ENCODE results near the gene SLX9.

SLX9 gene

DNA sequence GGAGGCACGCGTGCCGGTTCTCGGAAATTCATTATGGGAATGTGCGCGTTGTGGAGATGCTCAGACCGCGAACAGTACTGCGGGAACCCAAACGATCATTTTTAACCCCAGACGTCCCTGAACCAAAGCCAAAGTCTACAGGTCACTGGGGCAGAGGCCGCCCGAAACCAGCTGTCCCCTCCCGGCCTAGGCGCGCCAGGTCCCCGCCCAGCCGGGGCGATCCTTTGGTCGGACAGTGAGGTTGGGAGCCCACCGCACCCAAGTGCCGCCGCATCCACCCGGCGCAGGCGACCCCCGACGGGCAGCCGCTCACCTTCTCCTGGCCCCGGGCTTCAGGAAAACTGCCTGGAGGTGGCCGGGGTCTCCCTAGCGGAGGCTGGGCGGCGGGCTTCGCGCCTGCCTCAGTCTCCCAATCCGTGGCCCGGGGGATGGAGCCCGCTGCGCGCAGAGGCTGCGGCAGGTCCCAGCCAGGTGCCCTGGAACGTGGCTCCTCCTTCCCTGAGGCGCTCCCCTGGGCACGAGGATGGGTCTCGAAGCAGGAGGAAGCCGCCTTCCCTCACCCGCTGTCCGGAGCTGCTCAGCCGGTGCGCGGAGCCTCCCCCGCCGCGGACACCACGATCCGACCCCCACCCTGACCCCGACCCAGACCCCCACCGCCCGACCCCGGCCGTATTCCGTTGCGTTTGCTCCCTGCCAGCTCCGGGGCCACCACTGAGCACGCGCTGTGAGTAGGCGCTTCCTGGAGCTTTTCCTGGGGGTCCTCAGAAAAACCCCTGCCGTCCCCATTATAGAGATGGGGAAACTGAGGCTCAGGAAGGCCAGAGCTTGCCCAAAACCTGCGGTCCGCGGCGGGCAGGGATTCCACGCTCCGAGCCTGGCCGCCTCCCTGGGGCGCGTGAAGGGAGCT is 8.1 kb upstream of the SLX9 start:
- no peak for DNase-seq

DNA sequence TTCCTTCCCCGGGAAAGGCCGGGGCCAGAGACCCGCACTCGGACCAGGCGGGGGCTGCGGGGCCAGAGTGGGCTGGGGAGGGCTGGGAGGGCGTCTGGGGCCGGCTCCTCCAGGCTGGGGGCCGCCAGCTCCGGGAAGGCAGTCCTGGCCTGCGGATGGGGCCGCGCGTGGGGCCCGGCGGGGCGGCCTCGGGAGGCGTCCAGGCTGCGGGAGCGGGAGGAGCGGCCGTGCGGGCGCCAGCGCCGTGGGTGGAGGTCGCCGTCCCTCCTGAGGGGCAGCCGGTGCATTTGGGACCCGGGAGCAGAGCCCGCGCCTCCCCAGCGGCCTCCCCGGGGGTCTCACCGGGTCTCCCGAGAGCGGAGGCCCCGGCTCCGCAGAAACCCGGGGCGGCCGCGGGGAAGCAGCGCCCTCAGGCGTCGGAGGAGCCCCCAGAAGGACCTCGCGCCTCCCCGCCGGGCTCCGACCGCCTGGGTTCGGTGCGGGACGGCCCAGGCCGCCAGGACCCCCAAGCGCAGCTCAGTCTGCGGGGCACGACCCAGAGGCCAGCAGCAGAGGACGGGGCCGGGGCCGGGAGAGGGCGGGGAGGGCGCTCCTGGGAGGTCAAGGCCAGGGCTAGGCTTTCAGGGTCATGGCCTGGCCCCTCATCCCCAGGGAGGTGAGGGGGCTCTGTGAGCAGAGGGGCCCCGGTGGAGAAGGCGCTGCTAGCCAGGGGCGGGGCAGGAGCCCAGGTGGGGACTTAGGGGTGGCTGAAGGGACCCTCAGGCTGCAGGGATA is 7.2 kb upstream of the SLX9 start:
- DNase-seq: peak; percentile 40

DNA sequence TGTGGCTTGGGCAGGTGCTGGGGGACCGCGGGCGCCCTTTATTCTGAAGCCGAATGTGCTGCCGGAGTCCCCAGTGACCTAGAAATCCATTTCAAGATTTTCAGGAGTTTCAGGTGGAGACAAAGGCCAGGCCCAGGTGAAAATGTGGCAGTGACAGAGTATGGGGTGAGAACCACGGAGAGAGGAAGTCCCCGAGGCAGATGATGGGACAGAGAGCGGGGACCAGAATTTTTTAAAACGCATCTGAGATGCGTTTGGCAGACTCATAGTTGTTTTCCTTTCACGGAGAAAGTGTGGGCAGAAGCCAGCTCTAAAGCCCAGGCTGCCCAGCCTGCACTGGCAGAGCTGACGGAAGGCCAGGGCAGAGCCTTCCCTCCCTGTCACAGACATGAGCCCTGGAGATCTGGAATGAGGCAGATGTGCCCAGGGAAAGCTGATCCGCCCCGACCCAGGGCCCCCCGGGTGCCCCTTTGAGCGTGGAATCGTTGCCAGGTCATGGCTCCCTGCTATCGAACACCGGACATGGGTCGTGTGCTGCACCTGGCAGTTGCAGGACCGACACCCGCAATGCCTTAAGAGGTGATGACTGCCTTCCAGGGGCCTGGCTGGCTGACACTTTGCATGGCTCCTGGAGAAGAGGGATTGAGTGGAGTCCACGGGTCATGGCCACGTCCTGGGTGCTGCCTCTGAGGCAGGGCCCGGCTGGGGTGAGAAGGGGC is 6.5 kb upstream of the SLX9 start:
- DNase-seq: no peak

DNA sequence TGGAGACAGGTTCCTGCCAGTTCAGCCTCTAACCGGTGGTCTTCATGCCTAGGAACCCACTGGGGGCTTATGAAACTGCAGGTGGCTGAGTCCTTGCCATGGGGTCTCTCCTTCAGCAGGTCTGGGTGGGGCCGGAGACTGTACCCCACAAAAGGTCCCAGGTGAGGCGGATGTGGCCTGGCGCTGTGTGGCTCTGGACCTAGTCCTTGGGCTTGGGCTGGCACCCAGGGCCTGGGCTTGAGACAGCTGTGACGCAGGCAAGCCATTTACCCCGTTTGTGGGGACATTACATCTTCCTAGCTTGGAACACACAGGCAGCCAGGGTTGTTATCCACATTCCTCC is 5.9 kb upstream of the SLX9 start:
- DNase-seq: no peak

DNA sequence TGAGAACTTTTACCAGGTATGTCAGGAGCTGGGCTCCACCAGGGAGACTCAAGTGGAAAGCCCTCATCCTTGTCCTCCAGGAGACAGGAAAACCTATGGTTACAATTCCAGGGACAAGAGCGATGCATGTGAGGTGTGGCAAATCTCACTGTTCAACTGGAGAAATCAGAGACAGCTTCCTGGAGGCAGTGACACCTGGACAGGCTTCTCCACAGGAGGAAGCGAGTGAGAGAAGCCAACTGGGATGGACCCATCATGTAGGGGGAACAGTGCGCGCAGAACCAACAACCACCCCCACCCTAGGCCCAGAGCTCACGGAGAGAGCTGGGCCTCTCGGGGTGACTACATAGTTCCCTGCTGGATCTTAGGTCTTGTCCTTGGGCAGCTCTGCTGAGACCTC is 5.6 kb upstream of the SLX9 start:
- no peak for DNase-seq

DNA sequence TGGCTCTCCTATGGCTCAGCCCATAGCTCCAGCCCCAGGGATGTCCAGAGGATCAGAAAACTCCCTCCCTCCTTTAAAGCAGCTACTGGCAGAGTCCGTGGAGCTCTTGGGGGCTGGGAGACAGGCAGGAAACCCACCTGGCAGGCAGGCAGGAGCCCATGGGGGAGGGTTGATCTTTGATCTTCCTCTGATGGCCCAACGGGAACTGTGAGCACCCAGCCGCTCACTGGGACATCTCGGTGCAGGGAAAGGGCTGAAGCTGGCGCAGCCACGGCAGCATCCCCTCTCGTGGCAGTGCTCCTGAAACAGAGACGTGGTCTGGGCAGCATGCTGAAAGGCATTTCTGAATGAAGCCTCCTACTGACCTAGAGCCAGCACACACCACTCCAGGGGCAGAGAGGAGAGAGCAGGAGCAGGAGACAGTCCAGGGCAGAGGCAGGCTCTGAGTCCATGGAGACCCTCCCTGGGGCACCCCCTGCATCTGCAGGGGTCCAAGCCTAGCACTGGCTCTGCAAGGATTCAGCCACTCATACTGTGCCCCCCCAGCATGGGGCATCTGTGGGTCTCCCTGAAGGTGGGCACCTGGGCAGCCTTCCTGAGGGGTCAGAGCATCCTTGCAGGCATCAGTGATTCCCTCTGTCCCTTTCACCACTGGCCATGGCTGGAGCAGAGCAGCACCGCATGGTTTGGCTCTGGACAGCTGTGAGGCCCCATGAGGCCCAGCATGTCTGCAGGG is 4.9 kb upstream of the SLX9 start:
- DNase-seq: no peak

DNA sequence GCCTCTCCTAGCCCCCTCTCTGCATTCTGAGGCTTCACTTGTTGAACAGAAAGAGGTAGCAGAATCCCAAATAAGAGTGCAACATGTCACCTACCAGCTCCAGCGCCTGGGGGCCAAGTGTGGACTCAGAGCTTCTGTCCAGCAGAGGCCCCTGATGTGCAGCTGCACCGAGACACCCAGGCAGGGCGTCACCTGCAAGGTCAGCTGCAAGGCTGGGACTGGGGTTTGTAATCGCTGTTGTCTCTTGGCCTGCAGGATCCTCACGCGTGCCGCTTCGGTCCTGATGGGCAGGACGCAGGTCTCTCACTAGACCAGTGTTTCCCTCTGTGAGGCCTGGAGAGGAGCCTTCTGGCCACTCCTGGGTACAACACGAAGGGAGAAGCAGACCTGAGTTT is 4.3 kb upstream of the SLX9 start:
- no peak for DNase-seq

DNA sequence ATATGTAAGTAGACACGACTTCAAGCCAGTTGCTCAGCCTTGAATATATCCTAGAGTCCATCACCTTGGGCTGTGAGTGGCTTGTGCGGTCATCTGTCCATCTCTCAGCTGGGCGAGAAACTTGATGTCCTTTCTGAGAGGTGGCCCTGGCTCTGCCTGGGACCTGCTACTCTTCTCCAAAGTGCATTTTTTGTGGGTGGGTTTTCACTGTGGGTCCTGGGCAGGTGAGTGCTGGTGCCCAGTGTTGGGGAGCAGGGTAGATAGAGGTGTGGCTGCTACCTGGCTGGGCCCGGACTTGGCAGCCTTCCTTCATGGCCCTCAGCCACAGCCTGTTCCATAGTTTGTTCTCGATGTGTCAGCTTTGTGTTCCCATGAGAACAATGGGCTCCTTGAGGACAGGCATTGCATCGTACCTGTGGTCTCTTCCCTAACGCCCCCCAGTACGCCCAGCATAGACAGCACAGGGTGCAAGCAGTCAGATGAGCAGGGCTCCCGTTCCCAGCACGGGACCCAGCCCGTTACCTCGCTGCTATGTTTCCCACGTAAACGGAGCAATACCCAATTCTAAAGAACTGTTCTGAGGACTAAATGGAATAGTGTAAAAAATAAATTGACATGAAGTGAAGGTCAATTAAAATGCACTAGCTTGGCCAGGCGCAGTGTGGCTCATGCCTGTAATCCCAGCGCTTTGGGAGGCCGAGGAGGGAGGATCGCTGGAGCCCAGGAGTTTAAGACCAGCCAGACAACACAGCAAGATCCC is 877 bp upstream of the SLX9 start:
- no peak for DNase-seq

DNA sequence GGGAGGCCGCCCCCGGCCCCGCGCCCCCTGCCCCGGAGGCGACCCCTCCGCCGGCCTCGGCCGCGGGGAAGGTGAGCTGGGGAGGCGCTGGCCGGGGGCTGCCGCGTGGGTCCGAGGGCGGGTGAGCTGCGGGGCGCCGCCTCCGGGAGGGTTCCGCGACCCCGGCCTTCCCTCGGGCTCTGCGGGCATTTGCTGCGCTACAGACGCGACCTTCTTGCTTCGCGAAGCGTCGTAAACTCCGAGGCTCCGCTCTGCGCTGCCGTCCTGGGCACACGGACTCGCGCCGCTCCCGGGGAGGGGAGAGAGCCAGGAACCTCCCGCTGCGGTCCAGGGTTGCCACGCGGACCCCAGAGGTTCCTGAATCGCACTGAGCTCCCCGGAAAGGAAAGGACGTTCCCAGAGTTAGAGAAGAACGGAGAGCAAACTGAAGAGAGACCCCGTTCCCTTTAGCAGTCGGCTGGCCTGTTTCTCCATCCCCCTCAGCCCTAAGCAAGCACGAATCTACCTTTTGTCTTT is 345 bp downstream of the SLX9 start:
- DNase-seq: no peak

DNA sequence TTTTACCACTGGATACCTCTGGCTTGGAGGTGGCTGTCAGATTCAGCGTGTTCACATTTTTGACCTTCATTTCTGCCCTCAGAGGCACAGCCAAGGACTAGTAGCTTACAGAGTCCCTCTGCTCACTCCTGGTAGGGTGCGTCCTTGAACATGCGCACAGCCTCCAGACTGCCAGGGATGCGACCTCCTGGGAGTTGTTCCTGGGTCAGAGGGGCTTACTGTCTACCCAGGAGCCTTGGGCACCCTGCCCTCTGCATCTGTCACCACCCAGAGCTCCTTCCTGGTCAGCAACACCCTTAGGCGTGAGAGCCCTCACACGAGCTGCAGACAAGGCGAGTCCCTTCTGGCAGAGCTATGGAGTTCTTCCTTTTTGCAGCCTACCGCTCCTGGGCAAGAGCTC is 1.7 kb downstream of the SLX9 start:
- DNase-seq: no peak

DNA sequence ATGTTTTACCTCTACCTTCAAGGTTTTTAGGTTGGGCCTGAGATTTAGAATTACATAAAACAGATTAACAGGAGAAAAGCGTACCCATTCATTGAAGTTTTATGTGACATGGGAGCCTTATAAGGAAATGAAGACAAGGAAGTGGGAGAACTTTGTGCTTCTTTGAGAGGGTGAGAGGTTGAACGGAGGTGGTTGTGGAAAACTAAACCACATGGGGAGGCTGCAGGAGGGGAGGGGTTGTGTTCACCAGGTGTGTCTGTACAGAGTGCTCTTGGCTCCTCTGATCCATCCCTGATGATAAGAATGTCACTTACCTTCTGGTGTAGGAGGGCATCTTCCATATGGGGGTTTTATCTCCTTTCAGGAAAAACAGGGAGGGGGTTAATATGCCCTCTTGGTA is 2.7 kb downstream of the SLX9 start:
- DNase-seq: no peak

DNA sequence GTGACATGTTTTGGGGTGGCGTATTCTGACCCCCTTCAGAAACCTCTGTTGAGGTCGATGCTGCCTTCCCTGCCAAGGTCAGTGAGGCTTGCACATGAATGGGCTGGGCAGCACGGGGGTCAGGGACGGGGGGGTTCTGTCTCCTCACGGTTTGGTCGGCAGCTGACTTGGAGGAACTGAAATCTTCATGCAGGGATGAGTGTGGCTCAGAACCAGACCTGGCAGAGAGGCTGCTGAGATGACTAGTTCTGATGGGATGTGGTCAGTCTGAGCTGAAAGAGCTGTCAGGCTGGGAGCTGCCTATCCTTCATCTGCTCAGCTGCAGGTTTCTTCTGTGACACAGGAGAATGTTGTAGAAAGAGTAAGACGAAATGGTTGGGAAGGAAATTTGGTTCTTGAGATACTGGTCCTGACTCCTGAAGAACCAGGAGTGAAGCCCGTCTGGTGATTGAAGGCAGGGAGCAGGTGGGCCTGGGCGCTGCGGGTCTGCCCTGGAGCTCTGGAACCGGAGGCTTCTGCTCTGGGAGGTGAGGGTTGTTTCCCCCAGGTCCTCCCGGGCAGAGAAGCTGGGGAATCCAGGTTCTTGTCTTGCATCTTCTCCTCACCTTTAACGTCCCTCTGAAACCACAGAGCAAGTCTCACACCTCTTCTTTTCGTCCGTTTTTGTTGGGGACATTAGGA is 3.3 kb downstream of the SLX9 start:
- no peak for DNase-seq

DNA sequence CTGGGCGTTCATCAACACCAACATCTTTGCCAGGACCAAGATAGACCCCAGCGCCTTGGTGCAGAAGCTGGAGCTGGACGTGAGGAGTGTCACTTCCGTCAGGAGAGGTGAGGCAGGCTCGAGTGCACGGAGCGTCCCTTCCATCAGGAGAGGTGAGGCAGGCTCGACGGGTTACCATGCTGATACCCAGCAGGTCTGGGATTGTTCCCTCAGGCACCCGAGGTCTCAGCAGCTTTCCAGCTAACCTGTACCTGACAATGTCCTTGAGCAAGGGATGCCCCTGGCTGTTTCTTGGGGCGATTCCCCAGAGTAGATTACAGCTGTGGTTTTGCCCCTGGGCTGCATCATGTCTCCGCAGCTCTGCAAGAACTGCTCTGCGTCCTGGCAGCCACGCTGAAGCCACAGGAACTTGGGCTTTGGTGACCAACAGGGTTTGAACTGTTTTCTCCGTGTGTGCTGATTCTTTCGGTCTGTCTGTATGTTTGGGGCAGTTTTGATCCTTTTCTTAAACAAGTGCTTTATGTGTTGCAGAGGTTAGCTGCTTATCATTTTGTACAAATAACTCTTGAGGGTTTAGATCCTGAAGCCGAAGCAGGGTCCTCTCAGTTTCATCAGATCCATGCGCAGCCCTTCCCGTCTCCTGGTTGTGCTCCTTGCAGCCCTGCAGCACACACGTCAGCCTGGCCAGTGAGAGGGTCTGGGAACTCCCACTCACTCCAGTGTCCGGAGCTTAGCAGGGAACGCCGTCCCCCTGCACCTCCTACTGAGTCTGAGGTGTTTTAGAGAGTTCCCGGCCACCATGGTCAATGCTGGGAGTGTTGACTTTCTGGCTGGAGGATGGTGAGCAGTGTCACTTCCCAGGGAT is 4.1 kb downstream of the SLX9 start:
- DNase-seq: no peak

DNA sequence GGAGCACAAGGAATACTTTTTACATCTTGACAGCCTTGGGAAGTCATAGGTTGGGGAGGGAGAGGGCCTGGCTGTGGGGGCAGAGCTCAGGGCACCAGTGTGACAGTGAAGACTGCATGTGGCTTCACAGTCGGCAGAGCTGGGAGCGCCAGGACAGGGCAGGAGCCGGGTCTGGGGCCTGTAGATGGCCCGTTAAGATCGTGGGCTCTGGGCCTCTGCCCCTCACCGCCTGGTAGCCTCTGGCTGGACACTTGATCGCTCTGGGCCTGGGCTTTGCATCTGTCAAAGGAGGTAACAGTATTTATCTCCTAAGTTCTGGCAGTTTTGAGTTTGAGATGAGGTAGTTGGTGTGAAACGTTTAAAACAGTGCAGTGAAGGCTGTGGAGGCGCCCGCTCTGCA is 4.8 kb downstream of the SLX9 start:
- DNase-seq: no peak

DNA sequence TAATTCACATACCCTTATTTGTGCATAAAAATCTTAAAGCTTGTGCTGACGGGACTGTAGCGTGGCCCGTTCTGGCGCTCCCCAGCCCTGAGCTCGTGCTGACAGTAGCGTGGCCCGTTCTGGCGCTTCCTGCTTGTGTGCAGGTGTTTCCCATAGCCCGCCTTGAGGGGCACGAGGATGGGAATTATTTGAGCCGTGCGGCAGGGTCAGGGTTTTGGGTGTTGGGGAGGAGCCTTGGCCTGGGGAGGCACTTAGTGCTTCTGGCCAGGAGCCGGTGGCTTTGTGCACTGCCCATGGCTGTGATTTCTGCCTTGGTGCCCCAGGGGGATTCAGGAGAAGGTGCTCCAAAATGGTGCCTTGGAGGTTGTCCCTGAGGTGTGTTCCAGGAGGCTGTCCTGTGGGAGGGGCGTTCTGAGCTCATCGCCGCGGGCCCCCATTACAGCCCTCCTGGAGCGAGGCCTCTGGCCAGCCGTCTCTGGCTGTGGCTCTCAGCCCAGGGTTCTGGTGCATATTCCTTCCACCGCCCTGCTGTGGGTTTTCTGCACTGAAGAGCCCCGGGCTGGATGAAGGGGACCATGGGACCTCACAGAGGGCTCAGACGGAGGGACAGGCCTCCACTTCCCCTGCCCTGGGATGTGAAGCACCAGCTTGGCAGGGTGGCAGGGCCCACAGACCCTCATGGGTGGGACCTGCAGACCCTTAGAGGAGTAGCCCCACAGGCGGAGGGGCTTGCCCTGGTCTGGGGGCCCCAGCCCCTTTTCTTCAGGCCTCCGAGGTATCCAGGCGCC is 6.6 kb downstream of the SLX9 start:
- DNase-seq: no peak

DNA sequence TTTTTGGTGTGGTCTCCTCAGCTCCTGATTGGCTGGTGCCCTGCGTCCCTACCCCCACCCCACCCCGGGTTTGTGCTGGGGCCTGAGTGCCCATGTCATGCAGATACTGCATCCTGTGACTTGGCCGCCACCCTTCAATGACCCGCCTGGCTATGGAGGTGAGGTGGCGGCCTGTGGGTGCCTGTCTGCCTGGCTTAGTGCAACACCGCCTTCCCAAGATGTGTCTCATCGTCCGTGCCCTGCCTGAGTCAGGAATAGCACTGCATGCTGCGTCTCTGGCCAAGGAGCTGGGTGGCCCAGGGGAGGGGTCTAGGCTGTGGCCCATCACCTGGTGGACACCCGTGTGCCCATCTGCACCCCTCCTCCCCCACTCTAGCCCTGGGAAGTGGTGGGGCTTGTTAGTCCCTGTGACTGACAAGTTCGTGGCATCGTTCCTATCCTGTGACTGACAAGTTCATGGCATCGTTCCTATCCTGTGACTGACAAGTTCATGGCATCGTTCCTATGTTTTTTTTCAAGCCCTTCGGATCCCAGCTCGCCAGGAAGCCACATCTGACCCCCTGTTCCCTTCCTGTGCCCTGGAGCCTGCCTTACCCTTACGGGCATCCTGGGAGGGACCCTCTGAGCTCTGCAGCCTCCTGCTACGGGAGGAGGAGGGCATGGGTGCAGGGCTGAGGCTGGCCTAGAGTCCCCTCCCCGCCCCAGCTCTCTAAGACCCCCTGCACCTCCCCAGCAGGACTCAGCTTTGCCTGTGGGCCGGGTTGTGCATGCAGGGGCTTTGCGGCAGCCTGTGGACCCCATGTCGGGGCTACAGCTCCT is 7.5 kb downstream of the SLX9 start:
- DNase-seq: no peak

DNA sequence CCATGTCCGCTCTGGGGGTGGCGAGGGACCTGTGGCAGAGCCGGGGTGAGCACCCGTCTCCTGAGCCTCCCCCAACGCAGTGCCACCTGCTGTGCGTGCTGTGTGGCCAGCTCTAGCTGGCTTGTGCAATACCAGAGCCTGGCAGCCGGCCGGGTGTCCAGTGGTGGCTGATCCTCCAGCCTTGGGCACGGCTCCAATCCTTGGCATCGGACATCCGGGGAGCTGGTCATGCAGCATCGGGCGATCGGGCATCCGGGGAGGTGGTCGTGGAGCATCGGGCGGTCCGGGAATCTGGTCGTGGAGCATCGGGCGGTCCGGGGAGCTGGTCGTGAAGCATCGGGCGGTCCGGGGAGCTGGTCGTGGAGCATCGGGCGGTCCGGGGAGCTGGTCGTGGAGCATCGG is 8.1 kb downstream of the SLX9 start:
- DNase-seq: no peak

DNA sequence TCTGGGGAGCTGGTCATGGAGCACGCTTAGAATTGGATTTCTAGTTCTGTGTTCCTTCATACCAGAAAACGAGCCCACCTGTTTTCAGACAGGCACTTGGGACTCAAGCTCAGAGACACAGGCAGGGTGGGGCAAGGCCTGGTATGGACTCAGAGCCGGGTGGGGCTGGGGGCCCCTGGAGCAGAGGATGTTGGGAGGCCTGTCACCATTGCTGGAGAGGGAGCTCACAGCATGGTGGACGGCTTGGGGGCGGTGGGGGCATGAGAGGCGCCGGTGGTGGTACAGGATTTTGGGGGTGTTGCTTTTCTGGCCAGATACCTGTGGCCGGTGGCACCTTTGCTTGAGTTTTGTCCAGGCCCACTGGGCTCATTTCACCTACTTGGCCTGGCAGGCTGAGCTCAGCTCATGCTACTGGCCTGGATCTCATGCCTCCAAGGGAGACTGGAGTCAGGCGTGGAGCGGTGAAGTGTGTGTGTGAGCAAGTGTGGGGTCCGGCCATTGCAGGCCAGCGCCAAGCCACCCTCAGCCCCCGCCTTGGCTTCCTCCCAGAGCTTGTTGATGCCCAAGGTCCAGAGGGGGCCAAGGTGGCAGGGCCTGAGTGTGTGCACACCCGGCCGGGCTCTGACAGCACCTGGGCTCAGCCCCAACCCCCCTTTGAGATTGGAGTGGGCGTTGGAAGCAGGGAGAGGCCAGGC is 8.7 kb downstream of the SLX9 start:
- no peak for DNase-seq

Measured in fibroblast of upper back skin (primary cell).